GM18858 (cell line): ENCODE measurements around the gene OGFOD2.

Experiments
- ATAC-seq: cut with Tn5 transposase; IDR thresholded peaks from one replicate; pipeline ENCODE4 v1.9.1; 2021; ENCODE audit not compliant: unreplicated experiment

Gene OGFOD2

DNA sequence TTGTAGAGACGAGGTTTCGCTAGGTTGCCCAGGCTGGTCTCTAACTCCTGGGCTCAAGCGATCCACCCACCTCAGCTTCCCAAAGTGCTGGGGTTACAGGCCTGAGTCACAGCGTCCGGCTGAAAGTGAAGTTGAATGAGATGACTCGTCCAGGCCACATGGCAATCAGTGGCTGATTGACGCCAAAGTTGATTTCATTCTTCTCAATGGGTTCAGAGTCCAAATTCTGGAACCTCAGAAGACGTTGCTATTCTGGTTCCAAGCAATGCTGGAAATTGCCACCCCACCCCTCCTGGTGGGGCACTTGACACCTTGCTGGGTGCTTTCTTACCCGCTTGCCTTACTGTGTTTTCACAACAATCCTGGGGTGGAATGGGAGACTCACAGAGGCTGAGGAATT lies 23.6 kb upstream of the OGFOD2 start:
- ATAC-seq = no peak

DNA sequence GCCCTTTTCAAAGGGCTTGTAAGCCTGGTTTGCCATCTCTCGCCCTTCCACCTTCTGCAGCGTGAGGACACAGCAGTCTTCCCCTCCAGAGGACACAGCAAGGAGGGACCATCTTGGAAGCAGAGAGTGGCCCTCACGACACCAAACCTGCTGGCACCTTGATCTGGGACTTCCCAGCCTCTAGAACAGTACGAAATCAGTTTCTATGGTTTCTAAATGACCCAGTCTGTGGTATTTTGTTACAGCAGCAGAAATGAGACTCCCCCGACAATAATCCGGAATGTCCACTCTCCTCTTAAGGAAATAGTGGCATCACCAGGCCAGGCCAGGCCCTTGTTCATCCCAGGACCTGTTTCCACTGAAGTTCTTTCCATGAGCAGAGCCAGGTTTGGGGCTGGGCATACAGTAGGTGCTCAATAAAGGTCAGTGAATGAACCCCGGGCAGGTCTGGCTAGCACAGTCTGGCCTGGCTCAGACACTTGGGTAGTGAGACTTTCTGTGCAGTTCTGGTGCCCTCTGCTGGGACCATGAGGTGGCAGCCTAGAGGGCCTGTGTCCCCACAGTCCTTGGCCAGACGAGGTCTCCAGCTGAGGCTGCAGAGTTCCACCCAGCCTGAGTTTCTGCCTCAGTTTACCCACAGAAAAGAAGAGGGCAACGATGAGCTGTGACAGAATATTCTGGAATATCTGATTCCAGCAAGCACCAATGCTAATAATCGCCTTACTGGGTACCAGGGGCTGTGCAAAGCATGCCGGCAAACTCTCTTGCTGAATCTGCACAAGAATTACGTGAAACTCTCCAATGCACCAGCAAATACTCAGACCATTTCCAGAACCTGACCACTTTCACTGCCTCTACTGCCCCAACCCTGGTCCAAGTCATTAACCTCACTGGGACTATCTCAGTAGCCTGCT lies 22.8 kb upstream of the OGFOD2 start:
- peak; percentile 57 for ATAC-seq

DNA sequence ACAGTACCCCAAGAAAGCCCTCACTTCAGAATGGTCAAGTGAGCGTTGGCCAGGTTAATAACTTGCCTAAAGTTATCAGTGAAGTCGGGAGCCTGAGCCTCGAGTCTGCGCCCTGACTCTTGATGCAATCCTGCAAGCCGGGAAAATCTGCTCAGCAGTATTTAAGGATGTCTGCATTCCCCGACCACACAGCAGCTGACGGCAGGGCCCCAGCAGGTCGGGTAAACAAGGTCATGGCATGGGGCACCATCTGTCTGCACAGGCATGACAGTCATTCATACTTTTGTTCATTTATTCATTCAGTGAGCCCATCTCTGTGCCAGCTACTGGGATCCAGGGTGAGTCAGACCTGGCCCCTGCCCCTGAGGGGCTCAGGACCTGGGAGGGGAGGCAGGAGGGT lies 19.9 kb upstream of the OGFOD2 start:
- no peak for ATAC-seq

DNA sequence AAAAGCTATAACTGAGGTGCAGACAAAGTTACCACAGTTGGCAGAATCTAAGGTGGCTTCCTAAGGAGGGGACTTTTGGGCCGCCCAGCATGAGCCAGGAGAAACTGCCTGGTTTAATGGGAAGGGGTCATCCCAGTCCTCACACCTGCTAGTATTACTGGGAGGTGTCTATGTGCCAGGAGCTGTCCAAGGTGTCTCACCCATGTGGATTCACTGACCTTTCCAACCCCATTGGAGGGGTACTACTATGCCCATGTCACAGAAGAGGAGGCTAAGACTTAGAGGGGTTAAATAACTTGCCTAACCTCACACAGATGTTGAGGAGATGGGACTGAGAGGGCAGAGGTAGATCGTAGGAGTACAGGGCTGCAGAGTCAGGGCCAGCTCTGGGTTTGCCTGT lies 19.0 kb upstream of the OGFOD2 start:
- no peak for ATAC-seq

DNA sequence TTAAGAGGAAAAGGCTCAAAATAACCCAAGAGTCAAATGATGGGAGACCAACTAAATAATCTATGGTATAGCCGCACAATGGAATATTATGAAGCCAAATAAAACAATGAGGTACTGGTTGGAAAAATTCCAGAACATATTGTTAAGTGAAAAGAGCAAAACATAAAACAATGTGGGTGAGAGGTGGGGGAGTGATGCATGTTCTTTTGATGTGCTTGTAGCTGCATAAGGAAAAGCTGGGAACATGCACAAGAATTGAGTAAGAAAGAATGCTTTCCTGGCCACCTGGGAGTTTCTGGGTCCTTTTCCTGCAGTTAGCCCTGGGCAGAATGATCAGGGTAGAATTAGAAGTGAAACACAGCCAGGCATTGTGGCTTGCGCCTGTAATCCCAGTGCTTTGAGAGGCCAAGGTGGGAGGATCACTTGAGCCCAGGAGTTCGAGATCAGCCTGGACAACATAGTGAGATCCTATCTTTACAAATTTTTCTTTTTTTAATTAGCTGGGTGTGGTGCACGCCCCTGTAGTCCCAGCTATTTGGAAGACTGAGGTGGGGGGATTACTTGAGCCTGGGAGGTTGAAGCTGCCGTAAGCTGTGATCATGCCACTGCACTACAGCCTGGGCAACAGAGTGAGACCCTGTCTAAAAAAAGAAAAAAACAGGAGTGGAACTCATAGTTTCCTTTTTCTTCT lies 16.7 kb upstream of the OGFOD2 start:
- ATAC-seq = no peak

DNA sequence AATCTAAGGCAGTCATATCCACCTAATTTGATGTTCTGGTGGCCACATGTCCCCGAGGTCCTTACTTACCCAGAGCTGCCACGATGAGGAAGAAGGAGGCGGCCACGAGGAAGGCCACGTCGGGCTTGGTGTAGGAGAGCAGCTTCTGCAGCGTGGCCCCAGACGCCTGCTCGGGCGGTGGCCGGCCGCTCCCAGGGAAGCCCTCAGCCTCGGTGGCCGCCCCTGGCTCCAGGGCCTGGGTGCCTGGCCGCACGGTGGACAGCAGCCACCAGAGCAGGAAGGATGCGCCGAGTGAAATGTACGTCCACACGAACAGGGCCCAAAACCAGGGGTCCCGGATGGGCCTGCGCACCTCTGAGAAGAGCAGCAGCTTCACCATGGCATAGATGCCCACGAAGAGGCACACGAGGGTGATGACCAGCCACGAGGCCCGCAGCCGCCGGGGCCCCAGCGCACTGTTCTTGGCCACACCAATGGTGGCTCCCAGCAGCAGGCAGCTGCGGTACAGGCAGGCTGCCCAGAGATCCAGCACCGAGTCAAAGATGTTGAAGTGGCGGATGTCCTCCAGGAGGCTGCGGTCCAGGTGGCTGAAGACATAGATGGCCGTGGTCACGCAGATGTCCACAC lies 15.4 kb upstream of the OGFOD2 start:
- no peak for ATAC-seq

DNA sequence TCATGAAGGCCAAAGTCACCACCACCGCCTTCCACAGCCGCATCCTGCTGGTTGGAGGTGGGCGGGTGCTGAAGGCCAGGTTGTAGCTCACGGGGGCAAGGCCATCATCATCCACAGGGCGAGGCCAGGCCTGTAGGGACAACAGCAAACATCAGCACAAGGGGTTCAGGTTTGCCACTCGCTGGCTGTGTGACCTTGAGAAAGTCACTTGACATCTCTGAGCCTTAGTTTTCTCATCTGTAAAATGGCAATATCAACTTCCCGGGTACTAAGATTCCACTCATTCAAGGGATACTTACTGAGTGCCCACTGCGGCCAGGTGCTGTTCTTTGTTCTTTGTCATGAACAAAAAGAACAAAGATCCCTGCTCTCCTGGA lies 14.9 kb upstream of the OGFOD2 start:
- ATAC-seq = no peak

DNA sequence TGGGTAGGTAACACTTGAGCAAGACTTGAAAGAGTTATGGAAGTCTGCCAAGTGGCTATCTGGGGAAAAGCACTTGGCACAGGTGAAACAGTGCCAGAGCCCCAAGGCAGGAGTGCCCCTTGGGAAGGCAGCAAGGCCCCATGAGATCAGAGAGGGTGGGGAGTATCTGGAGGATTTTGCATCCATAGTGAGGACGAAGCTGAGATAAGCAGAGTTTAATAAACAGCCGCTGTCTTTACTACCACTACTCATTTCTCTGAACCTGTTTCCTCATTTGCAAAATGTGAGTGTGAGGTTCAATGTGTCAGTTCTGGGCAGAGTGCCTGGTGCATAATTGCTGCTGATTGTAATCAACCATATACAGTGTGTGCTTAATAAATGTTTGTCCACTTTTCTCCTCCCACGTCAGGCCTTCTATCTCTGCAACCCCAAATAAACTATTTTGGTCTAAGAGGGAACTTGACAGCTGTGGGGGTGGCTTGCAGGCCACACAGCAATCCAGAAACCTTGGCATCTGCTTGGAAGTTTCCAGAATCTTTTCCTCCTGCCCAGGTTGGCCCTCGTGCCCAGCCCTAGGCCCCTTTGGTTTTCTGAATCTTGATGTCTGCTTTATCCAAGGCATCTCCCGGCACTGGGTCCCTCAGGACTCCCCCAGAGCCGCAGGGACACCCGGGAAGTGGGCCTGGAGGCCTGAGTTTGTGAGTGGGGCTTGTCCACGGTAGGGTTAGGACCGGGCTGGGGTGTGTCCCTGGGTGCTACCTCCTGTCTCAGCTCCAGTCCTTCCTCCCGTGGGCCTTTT lies 13.3 kb upstream of the OGFOD2 start:
- no peak for ATAC-seq

DNA sequence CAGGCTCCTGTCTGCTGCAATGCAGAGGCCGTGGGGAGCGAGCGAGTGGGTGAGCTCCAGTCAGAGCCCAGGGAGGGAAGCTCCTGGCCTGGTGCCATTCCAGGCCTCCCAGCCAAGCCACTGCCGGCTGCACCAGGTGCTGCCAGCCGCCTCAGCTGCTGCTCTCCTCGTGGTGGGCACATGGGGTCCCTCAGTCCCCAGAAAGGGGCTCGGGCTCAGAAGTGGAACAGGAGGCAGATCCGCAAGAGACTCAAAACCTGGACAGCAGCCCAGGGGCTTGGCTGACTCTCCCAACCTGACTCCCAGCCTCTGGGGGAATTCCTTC lies 11.1 kb upstream of the OGFOD2 start:
- no peak for ATAC-seq

DNA sequence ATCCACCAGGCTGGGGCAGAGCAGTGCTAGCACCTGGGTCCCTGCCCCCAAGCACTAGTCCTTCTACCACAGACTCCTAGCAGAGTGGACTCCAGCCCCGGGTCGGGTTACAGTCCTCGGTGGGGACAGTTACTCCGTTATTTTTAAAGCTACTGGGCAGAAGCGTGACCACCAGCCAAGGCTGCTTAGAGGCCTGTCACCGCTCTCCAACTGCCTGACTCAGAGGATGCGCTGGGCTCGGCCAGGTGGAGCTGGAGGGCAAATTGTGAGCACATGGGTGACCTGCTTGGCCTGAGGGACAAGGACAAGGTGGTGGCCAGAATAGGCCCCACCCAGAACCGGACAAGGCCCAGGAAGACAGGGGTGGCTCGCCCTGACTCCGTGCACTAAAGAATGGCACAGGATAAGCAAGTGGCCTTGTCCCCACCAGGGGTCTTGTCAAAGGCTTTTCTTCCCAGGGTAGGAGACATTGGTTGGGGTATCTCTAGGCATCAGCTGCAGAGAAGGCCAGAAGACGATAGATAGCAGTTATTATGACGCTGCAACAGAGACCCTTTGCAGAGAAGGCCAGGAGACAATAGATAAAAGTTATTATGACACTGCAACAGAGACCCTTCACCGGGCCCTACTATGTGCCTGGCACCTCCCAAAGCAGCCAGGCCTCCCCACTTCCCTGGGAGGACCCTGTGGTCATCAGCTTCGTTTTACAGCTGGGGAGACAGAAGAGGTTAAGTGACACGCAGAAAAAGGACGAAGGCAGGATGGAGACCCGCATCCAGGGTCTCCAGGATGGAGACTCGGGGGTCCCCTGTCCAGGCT lies 10.4 kb upstream of the OGFOD2 start:
- no peak for ATAC-seq

DNA sequence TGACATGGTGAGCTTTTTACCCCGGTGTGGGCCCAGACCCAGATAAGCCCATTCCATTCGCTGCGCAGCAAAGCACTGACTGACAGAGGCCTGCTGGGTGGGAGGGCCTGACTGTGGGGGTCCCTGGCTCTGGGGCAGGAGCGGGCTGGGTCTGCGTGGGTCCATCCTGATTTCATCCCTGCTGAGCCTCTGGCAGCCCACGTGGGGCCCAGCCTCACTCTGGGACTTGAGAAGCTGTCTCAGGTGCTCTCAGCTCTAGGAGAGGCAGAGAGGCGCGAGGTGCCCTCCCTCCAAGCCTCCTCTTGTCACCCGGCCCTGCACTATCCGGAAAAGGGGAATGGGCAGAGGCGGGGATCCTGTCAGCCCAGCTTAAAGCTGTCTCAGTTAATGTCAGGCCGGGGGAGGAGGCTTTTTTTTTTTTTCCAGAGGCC lies 9.7 kb upstream of the OGFOD2 start:
- ATAC-seq = no peak

DNA sequence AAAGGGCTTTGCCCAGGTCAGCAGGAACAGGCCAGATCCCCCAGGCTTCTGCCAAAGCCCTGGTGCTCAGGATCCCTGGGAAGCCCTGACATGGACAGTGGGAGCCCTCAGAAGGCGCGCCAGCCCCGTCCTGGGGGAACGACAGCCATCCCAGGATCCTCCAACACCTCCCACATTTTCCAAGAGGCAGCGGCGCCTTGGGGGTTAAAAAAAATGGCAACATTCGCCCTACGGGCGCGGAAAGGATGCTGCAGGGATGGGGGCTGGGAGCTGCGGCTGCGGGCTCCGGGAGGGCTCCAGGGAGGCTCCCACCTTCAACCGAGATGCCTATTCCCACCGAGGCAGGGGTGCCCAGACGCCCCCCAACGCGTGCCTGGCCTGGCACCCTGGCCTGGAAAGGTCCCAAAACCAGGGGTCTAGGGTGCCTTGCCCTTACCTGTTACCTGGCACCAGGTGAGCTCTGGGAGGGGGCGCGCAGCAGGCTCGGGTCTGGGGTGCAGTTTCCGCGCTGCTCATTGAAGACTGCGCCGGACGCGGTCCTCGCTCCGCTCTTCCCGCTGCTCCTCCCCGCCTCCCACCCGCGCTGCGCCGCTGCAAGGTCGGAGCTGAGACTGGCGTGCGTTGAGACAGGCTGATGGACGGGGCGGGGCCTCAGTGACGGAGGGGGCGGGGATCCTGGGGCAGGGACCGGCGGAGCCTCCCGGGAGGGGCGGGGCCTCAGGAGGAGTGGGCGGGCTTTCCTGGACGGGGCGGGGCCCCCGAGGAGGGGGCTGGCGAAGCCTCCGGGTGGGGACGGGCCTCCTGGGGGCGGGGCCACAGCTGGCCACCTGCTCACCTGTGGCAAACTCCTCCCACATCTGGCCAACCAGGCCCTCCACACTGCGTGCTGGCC lies 8.9 kb upstream of the OGFOD2 start, which contains the start of gene ABCB9:
ABCB9 (minus strand) TSS at position 613 of the 892 bp plus-strand sequence. CDS start 6,228 bp downstream, outside the sequence.
- no peak for ATAC-seq

DNA sequence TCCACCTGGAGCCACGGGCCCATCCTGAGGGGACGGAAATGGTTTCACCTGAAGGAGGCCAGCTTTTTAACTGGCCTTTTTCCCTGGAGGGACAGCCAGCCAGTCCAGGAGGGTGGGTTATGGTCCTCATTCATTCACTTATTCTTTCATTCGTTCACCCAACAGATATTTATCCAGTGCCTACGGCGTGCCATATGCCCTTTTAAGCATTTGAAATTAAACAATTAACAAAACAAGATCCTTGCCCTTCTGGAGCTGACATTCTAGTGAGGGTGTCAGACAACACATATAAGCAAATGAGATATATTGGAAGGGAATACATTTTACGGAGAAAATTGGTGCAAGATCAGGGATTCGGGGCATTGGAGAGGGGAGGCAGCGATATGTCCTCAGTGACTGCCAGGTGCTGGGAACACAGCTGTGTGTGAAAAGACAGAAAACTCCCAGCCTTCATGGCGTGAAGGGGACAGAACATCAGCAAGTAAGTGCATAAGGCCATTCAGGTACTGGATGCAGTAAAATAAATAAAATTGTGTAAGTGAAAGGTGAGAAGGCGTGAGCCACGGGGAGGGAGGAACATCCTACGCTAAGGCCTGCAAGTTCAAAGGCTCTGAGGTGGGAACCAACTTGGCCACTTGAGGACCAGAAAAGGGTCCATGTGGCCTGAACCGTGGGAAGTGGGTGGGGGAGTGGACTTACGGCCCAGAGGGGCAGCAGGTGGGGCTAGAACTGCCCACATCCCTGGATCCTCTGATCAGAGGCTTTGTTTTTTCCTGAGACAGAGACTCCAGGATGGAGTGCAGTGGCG lies 8.1 kb upstream of the OGFOD2 start:
- ATAC-seq = no peak

DNA sequence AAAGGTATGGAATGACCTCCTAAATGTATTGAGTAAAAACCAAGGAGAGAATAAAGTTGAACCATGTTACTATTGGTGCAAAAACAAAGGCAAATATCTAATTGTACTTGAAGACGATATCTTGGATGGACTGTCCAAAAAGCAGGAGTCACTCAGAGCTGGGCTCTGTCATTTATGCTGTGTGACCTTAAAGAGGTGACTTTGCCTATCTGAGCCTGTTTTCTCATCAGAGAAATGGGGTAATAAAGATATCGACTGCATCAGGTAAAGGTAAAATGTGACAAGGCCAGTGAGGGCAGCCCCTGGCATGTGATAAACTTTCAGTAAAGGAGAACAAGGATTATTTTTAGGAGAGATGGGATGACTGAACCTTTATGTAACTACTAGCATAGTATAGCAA lies 6.9 kb upstream of the OGFOD2 start:
- no peak for ATAC-seq

DNA sequence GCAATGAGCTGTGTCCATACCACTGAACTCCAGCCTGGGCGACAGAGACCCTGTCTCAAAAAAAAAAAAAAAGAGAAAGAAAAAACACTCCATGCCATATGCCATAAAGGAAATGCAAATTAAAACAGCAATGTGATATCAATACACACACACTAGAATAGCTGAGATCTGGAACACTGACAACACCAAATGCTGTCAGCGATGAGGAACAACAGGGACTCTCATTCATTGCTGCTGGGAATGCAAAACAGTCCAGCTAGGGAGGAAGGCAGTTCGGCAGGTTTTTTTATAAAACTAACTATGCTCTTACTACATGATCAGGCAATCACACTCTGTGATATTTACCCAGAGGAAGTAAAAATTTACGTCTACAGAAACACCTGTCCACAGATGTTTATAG lies 5.4 kb upstream of the OGFOD2 start:
- ATAC-seq = no peak

DNA sequence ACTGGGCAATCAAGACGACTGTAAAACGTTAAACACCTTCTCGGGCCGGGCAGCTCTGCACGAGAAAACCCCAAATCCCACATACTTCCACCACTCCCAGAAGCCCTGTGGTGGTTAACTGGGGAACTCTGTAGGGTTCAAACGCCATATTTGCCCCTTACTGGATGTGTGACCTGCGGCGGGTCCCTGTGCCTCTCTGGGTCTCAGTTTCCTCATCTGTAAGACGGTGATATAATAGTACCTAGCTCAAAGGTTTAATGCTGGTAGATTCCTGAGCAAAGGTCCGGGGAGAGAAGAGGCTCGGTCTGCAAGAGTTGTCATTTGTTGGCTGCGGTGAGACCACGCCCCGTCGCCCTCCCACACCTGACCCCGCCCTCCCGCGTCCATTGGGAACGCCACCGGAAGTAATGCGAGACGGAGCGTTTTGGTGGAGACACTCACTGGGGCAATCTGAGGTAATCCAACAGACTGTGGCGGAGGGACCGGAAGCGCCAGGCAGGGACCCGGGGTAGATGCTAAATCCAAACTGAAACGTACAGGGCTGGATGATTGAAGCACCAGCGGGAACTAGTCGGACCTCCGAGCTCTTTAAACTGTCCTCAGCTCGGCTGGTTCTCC lies 661 bp upstream of the OGFOD2 start:
- ATAC-seq = peak; percentile 49

DNA sequence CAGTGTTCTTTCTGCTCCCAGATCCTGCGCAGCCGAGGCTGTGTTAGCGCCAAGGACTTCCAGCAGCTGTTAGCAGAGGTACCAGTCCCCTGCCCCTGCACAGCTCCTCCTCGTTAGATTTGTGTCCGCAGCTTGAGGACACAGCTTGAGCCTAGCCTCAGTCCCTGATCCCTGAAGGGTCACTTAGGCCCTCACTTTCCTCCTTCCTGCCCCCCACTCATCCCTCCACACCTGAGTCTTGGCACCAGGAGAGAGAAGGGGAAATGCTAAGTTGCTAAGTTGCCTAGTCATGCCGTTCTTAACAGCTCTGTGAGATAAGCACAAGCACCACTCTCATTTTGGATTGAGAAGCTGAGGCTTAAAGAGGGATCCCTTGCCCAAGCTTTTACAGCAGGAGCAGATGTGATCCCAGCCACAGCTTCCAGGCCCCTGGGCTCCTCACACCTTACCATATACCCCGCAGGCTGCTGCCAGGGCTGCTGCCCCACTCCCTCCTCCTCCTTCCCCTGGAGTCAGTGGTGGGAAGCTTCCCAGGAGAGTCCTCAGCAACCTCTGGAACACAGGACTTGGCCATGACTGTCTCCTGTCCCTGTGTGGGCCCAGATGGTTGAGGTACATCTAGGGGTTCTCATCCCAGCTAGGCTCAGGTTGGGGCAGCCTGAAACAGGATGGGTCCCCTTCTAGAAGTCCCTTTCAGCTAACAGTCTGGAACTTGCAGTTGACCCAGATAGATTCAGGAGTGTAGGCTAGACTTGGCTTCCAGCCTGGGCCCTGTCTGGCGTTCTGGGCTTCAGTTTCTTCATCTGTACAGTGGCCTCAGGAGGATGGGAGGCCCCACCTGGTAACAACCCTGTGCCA lies 975 bp downstream of the OGFOD2 start:
- ATAC-seq = no peak
